Activated CD4-positive, CD25-positive, alpha-beta regulatory T cell (primary cell): ENCODE data around the gene CHD5.
"Not testable (repeated sequence)": the region's sequence is repeated elsewhere in the genome, so short reads cannot be mapped to it uniquely, and the experiment has no call there.

Source experiments
- DNase-seq, 4 experiments: peaks; one replicate each; lab custom pipeline; 2025; lab: John Stamatoyannopoulos, UW

CHD5 gene

GRCh38 chr1:6180268-6180706, at the start of gene CHD5:
Gene CHD5, minus strand, starts transcription at chr1:6180321. Its CDS starts 298 bp downstream, at chr1:6180023.
- DNase-seq: no peak

- no peak for DNase-seq
Observed at GRCh38 chr1:6225651-6226050, 45.5 kb upstream of the CHD5 start.

GRCh38 chr1:6224718-6225117, 44.6 kb upstream of the CHD5 start:
- no peak for DNase-seq

- DNase-seq: no peak
Observed at GRCh38 chr1:6223617-6224016, 43.5 kb upstream of the CHD5 start.

- DNase-seq: no peak
Observed at GRCh38 chr1:6222636-6223035, 42.5 kb upstream of the CHD5 start.

- no peak for DNase-seq
Observed at GRCh38 chr1:6221210-6221784, 41.2 kb upstream of the CHD5 start.

- no peak for DNase-seq
Observed at GRCh38 chr1:6220236-6220635, 40.1 kb upstream of the CHD5 start.

- DNase-seq: not testable (repeated sequence)
Observed at GRCh38 chr1:6219641-6220040, 39.5 kb upstream of the CHD5 start.

- no peak for DNase-seq
Observed at GRCh38 chr1:6218375-6219164, 38.4 kb upstream of the CHD5 start.

- DNase-seq: no peak
Observed at GRCh38 chr1:6212193-6212959, 32.3 kb upstream of the CHD5 start.

- DNase-seq: no peak
Observed at GRCh38 chr1:6211731-6212130, 31.6 kb upstream of the CHD5 start.

- DNase-seq: no peak
Observed at GRCh38 chr1:6210591-6211355, 30.7 kb upstream of the CHD5 start.

GRCh38 chr1:6209661-6210580, 29.8 kb upstream of the CHD5 start:
- no peak for DNase-seq

- no peak for DNase-seq
Observed at GRCh38 chr1:6208723-6209660, 28.9 kb upstream of the CHD5 start.

- no peak for DNase-seq
Observed at GRCh38 chr1:6207921-6208320, 27.8 kb upstream of the CHD5 start.

- DNase-seq: no peak
Observed at GRCh38 chr1:6207075-6207885, 27.2 kb upstream of the CHD5 start.

- DNase-seq: no peak
Observed at GRCh38 chr1:6206520-6206855, 26.4 kb upstream of the CHD5 start.

GRCh38 chr1:6205849-6206519, 25.9 kb upstream of the CHD5 start, which contains the start of gene RNF207:
Gene RNF207, plus strand, starts transcription at chr1:6206119. Its CDS starts 417 bp downstream, at chr1:6206536.
- DNase-seq: peak in 1 of 4 experiments; percentile 53
